Measurements from ENCODE around the gene SLC22A2. TPM values are rescaled to one million over a fixed set of nuclear protein-coding genes. Genes with fewer than 3 reads are reported as not detected.

Gene SLC22A2
- total RNA-seq, 6 experiments from 2014 or later, result not detected

DNA sequence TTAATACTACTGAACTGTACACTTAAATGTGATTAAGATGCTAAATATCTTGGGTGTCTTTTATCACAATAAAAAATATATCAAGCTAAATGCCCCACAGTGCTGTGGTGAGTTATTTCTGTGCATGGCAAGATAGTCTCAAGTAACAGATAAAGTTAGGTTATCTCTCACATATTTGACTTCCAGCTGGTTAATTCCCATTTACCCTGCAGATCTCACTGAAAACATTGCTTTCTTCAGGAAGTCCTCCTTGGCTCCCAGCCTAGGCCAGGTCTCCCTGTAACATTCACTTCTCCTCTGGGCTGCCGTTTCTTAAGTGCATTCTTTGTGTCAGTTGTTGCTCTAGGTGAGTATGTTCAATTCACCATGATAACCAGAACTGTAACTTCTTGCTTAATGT, 77.9 kb downstream of the SLC22A2 start:
- intact Hi-C loops (cut with DNase I), result no loop called here
- Histone ChIP-seq H3K4me1 (no peaks in the 10 kb centered on the region), H3K4me3 (no peak overlapping the region), H3K9me3 (no peaks in the 10 kb centered on the region), H3K27ac (no peak overlapping the region), H3K27me3 (no peaks in the 10 kb centered on the region), H3K36me3 (no peaks in the 10 kb centered on the region)
- TF ChIP-seq, protein P1, sequence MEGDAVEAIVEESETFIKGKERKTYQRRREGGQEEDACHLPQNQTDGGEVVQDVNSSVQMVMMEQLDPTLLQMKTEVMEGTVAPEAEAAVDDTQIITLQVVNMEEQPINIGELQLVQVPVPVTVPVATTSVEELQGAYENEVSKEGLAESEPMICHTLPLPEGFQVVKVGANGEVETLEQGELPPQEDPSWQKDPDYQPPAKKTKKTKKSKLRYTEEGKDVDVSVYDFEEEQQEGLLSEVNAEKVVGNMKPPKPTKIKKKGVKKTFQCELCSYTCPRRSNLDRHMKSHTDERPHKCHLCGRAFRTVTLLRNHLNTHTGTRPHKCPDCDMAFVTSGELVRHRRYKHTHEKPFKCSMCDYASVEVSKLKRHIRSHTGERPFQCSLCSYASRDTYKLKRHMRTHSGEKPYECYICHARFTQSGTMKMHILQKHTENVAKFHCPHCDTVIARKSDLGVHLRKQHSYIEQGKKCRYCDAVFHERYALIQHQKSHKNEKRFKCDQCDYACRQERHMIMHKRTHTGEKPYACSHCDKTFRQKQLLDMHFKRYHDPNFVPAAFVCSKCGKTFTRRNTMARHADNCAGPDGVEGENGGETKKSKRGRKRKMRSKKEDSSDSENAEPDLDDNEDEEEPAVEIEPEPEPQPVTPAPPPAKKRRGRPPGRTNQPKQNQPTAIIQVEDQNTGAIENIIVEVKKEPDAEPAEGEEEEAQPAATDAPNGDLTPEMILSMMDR (IDR thresholded peaks at IDR 0.05), result no peak
- TF ChIP-seq POLR2A (IDR thresholded peaks at IDR 0.05), result no peak
- ATAC-seq (no peak), DNase-seq (no peak)
- 46% methylated on average over 1 of the region's 1 CpG for WGBS (ENCODE audit: insufficient coverage, low coverage, low lambda C conversion rate, missing lambda C conversion rate)

DNA sequence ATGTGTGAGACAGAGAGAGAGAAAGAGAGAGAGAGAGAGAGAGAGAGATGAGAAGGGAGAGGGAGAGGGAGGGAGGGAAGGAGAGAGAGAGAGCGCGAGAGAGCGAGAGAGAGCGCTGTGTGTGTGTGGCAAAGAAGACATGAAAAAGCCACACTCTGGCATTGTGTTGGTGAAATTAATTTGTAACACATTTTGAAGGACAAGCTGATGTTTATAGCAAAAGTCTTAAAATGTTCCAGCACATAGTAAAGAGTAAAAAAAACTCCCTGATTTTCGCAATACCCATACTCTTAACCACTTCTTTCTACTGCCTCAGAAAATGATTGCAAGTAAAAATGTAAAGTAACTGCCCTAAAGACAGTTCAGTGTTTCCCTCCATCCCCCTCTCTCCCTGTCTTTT, 80.3 kb downstream of the SLC22A2 start:
- Histone ChIP-seq H3K36me3 (no peaks in the 10 kb centered on the region), H3K4me1 (no peaks in the 10 kb centered on the region), H3K27ac (no peak overlapping the region), H3K27me3 (no peaks in the 10 kb centered on the region), H3K4me3 (no peak overlapping the region), H3K9me3 (no peaks in the 10 kb centered on the region)
- no peak for ATAC-seq
- no peak for DNase-seq
- intact Hi-C loops (cut with DNase I), result no loop called here
- no peak for TF ChIP-seq POLR2A (IDR thresholded peaks at IDR 0.05)
- TF ChIP-seq, protein P1 (IDR thresholded peaks at IDR 0.05), result no peak
- WGBS (ENCODE audit: insufficient coverage, low coverage, low lambda C conversion rate, missing lambda C conversion rate), result 96% methylated on average over 5 of the region's 5 CpGs

DNA sequence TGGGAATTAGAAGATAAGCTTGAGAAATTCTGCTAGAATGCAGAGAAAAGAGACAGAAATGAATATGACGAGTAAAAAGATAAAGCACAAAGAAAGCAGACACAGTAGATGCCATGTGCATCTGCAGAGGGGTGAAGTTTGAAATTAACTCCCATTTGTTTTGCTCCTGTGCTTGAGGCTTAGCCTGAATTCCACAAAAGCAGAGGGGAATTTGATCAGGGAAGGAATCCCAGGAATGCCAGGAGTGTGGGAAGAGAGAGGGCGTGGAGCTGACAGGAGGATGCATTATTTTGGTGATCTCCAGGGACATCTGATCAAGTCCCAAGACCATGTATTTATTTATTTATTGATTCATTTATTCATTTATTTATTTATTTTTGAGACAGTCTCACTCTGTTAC, 81.4 kb downstream of the SLC22A2 start:
- TF ChIP-seq, protein P1 (IDR thresholded peaks at IDR 0.05), result no peak
- TF ChIP-seq POLR2A (IDR thresholded peaks at IDR 0.05), result no peak
- Histone ChIP-seq H3K4me3 (no peak overlapping the region), H3K9me3 (no peaks in the 10 kb centered on the region), H3K4me1 (no peaks in the 10 kb centered on the region), H3K36me3 (no peaks in the 10 kb centered on the region), H3K27ac (no peak overlapping the region), H3K27me3 (no peaks in the 10 kb centered on the region)
- intact Hi-C loops (cut with DNase I), result no loop called here
- no peak for DNase-seq
- WGBS (ENCODE audit: insufficient coverage, low coverage, low lambda C conversion rate, missing lambda C conversion rate), result 62% methylated on average over 2 of the region's 2 CpGs
- ATAC-seq, result no peak

DNA sequence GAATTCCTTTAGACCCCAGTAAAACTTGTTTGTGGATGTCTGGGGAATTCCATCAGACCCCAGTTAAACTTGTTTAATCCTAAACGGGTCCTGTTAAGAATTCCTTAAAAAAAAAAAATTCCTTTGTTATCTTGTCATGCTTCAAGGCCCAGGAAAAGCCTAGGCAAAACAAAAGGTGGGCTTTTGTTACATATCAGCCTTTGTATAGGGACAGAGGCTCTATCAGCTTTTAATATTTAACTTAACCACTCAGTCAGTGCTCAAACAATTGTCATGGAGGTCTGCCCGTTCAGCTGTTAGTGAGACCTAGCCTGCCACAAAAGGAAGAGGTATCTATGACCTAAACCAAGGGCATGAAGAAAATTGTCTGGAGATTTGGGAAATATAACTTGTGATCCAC, 83.9 kb downstream of the SLC22A2 start:
- H3K36me3 ChIP-seq, result no peaks in the 10 kb centered on the region
- no peak overlapping the region for H3K4me3 ChIP-seq
- intact Hi-C loops (cut with DNase I), result no loop called here
- H3K27ac ChIP-seq, result no peak overlapping the region
- H3K4me1 ChIP-seq, result no peaks in the 10 kb centered on the region
- no peaks in the 10 kb centered on the region for H3K9me3 ChIP-seq
- DNase-seq (no peak), ATAC-seq (no peak)
- 23% methylated on average over 2 of the region's 2 CpGs for WGBS (ENCODE audit: insufficient coverage, low coverage, low lambda C conversion rate, missing lambda C conversion rate)
- TF ChIP-seq, protein P1 (IDR thresholded peaks at IDR 0.05), result no peak
- no peak for TF ChIP-seq POLR2A (IDR thresholded peaks at IDR 0.05)
- H3K27me3 ChIP-seq, result no peaks in the 10 kb centered on the region
